HG02852 (cell line): ENCODE results near the gene LKAAEAR1.
A peak's percentile ranks its signal among the peaks of the same experiment; 100 is the strongest.

Source experiments
- ATAC-seq: cut with Tn5 transposase; IDR thresholded peaks from one replicate; pipeline ENCODE4 v1.9.1; 2021; ENCODE audit warnings: mild to moderate bottlenecking, moderate library complexity; ENCODE audit not compliant: unreplicated experiment

LKAAEAR1 gene

GRCh38 chr20:64080013-64080812 lies 4.0 kb downstream of the LKAAEAR1 start, which contains the start of gene OPRL1:
OPRL1 (plus strand) TSS chr20:64080082; CDS start chr20:64092721, 12,639 bp downstream.
- no peak for ATAC-seq

- peak; percentile 47 for ATAC-seq
Measured at GRCh38 chr20:64079273-64080012, 4.8 kb downstream of the LKAAEAR1 start, which contains the start of gene RGS19. RGS19 (minus strand) TSS chr20:64079518; CDS start chr20:64076886, 2,632 bp downstream.

- ATAC-seq, result no peak
Measured at GRCh38 chr20:64078934-64079272, 5.3 kb downstream of the LKAAEAR1 start.

- no peak for ATAC-seq
Measured at GRCh38 chr20:64077876-64078551, 6.2 kb downstream of the LKAAEAR1 start.

- ATAC-seq, result no peak
Measured at GRCh38 chr20:64077541-64077875, 6.7 kb downstream of the LKAAEAR1 start.

GRCh38 chr20:64077094-64077493 lies 7.1 kb downstream of the LKAAEAR1 start:
- ATAC-seq, result no peak

- ATAC-seq, result no peak
Measured at GRCh38 chr20:64076061-64076997, 7.9 kb downstream of the LKAAEAR1 start.

GRCh38 chr20:64075556-64075955 lies 8.6 kb downstream of the LKAAEAR1 start:
- no peak for ATAC-seq

GRCh38 chr20:64074963-64075362 lies 9.2 kb downstream of the LKAAEAR1 start:
- no peak for ATAC-seq

GRCh38 chr20:64074184-64074789 lies 9.9 kb downstream of the LKAAEAR1 start:
- ATAC-seq, result no peak

GRCh38 chr20:64073476-64074183 lies 10.6 kb downstream of the LKAAEAR1 start:
- no peak for ATAC-seq

GRCh38 chr20:64072498-64073063 lies 11.6 kb downstream of the LKAAEAR1 start:
- ATAC-seq, result no peak

- no peak for ATAC-seq
Measured at GRCh38 chr20:64071341-64072332, 12.6 kb downstream of the LKAAEAR1 start.

GRCh38 chr20:64070244-64070993 lies 13.8 kb downstream of the LKAAEAR1 start:
- no peak for ATAC-seq

GRCh38 chr20:64069614-64070243 lies 14.5 kb downstream of the LKAAEAR1 start:
- no peak for ATAC-seq

- no peak for ATAC-seq
Measured at GRCh38 chr20:64069209-64069613, 15.0 kb downstream of the LKAAEAR1 start.
